Fibroblast of villous mesenchyme (primary cell): ENCODE results near the gene HIPK1. TPM values are rescaled to one million over a fixed set of nuclear protein-coding genes. Genes with fewer than 3 reads are reported as not detected.
A peak's percentile ranks its signal among the peaks of the same experiment; 100 is the strongest.

Source experiments
- DNase-seq: peaks from one replicate; pipeline ENCODE4 v3.0.0-alpha.2; 2010; ENCODE audit warnings: low read depth
- H3K4me3 ChIP-seq: 2 replicates; pipeline ENCODE4 v1.5.1; 2011; ENCODE audit warnings: low read depth, mild to moderate bottlenecking, low read length
- total RNA-seq: library from RNA; depleted of rRNA; stranded (reverse); fragments of >200 nt; gene quantifications from 2 replicates; pipeline ENCODE4 v1.2.3, GENCODE V29; 2012
- TF ChIP-seq, protein P1 (sequence below): IDR thresholded peaks from 2 replicates; pipeline ENCODE4 v1.5.1; 2012; ENCODE audit warnings: low read depth, mild to moderate bottlenecking, low read length; ENCODE audit not compliant: insufficient read depth

HIPK1 gene
- total RNA-seq, 1 donor: 32.4 TPM

DNA sequence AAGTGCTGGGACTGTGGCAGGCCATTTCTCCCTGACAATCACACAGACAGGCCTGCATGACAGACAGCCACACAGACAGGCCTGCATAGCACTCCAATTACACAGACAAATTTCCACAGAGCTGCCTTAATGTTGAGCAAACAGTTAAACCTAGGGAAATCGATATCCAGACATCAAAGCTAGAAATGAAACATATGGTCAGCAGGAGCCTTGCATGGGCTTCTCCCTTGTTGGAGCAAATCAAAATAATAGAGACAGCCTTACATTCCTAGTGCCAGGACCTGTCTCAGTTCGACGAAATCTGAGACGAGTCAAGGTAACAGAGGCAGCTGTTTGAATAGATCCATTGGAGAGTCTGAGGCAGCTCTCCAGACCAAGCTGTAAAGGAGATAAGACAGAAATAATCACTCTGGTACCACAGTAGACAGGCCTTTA, 92.6 kb downstream of the HIPK1 start:
- H3K4me3 ChIP-seq: no peak overlapping the region
- TF ChIP-seq, protein P1, sequence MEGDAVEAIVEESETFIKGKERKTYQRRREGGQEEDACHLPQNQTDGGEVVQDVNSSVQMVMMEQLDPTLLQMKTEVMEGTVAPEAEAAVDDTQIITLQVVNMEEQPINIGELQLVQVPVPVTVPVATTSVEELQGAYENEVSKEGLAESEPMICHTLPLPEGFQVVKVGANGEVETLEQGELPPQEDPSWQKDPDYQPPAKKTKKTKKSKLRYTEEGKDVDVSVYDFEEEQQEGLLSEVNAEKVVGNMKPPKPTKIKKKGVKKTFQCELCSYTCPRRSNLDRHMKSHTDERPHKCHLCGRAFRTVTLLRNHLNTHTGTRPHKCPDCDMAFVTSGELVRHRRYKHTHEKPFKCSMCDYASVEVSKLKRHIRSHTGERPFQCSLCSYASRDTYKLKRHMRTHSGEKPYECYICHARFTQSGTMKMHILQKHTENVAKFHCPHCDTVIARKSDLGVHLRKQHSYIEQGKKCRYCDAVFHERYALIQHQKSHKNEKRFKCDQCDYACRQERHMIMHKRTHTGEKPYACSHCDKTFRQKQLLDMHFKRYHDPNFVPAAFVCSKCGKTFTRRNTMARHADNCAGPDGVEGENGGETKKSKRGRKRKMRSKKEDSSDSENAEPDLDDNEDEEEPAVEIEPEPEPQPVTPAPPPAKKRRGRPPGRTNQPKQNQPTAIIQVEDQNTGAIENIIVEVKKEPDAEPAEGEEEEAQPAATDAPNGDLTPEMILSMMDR: no peak
- DNase-seq: no peak

GRCh38 chr1:114022877-114023276, 93.8 kb downstream of the HIPK1 start:
- TF ChIP-seq, protein P1: no peak
- no peak overlapping the region for H3K4me3 ChIP-seq
- no peak for DNase-seq

- H3K4me3 ChIP-seq: no peak overlapping the region
- TF ChIP-seq, protein P1: no peak
- no peak for DNase-seq
Observed at GRCh38 chr1:114023377-114023776, 94.3 kb downstream of the HIPK1 start.

DNA sequence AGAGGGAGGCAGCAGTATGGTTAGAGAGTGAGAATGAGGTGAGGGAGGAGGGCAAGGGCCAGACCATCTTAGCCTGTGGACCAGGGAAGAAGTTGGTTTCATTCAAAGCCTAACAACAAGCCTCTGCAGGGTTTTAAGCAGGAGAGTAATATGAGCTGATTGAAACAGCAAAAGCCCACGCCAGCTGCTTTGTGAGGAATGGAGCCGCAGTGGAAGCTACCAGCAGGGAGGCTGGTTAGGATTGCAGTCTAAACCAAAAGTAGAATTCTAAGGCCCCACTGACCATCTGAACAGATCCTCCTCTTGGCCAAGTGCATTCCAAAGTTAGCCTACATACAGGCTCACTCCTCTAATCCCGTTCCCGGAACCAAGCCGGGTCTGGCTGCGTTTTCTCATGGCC, 94.9 kb downstream of the HIPK1 start:
- TF ChIP-seq, protein P1: no peak
- DNase-seq: peak; percentile 31
- H3K4me3 ChIP-seq: no peak overlapping the region

GRCh38 chr1:114025609-114026401, 96.7 kb downstream of the HIPK1 start:
- no peak for DNase-seq
- TF ChIP-seq, protein P1: no peak
- no peak overlapping the region for H3K4me3 ChIP-seq

- TF ChIP-seq, protein P1: no peak
- DNase-seq: no peak
- no peak overlapping the region for H3K4me3 ChIP-seq
Observed at GRCh38 chr1:114026797-114027196, 97.7 kb downstream of the HIPK1 start.

Other genes starting within 250 kb of the HIPK1 start
- gene PHTF1, start 169.8 kb upstream of the HIPK1 start, total RNA-seq: 36.4 and 47.5 TPM in 2 replicates
- 11.0 and 12.1 TPM in 2 replicates for gene RSBN1, start 116.8 kb upstream of the HIPK1 start, total RNA-seq
- gene PTPN22, start 57.6 kb upstream of the HIPK1 start, total RNA-seq: 0.32 and 0.86 TPM in 2 replicates
- gene BCL2L15, start 41.7 kb upstream of the HIPK1 start, total RNA-seq: under 0.01 and 0.32 TPM in 2 replicates
- gene AP4B1, start 24.5 kb upstream of the HIPK1 start, total RNA-seq: 12.9 and 19.4 TPM in 2 replicates
- gene DCLRE1B, start 24.0 kb upstream of the HIPK1 start, total RNA-seq: 4.2 and 4.7 TPM in 2 replicates
- 107 and 134 TPM in 2 replicates for gene OLFML3, start 50.1 kb downstream of the HIPK1 start, total RNA-seq
- not detected in 2 replicates for gene SYT6, start 224.5 kb downstream of the HIPK1 start, total RNA-seq